ENCODE data around the gene P2RY8.
A peak's percentile ranks its signal among the peaks of the same experiment; 100 is the strongest.

The P2RY8 gene

GRCh38 chrX:1442016-1442665, 94.8 kb downstream of the P2RY8 start:
- DNase-seq = no peak

GRCh38 chrX:1440506-1440905, 96.5 kb downstream of the P2RY8 start:
- no peak for DNase-seq

- peak; percentile 13 for DNase-seq
Measured at GRCh38 chrX:1435241-1435895, 101.6 kb downstream of the P2RY8 start.

- no peak for DNase-seq
Measured at GRCh38 chrX:1434871-1435240, 102.1 kb downstream of the P2RY8 start.

GRCh38 chrX:1433646-1434357, 103.2 kb downstream of the P2RY8 start:
- no peak for DNase-seq

- DNase-seq = no peak
Measured at GRCh38 chrX:1430451-1430850, 106.5 kb downstream of the P2RY8 start.

GRCh38 chrX:1427756-1428155, 109.2 kb downstream of the P2RY8 start:
- DNase-seq = peak; percentile 14

- DNase-seq = peak; percentile 6
Measured at GRCh38 chrX:1426321-1426720, 110.7 kb downstream of the P2RY8 start.

GRCh38 chrX:1425381-1425780, 111.6 kb downstream of the P2RY8 start:
- DNase-seq = peak; percentile 3

GRCh38 chrX:1424147-1424851, 112.7 kb downstream of the P2RY8 start:
- no peak for DNase-seq

- DNase-seq = no peak
Measured at GRCh38 chrX:1423215-1423614, 113.8 kb downstream of the P2RY8 start.

- no peak for DNase-seq
Measured at GRCh38 chrX:1422135-1422465, 114.9 kb downstream of the P2RY8 start.

- DNase-seq = no peak
Measured at GRCh38 chrX:1421433-1422134, 115.4 kb downstream of the P2RY8 start.

- peak; percentile 5 for DNase-seq
Measured at GRCh38 chrX:1420371-1420770, 116.6 kb downstream of the P2RY8 start.

- peak; percentile 12 for DNase-seq
Measured at GRCh38 chrX:1419545-1420355, 117.2 kb downstream of the P2RY8 start.

GRCh38 chrX:1418901-1419544, 118.0 kb downstream of the P2RY8 start:
- peak; percentile 15 for DNase-seq

GRCh38 chrX:1417921-1418771, 118.8 kb downstream of the P2RY8 start:
- DNase-seq = peak; percentile 11

- DNase-seq = peak; percentile 1
Measured at GRCh38 chrX:1416965-1417760, 119.8 kb downstream of the P2RY8 start.

GRCh38 chrX:1416327-1416784, 120.6 kb downstream of the P2RY8 start:
- no peak for DNase-seq

All from activated T-cell treated with anti-CD3 and anti-CD28 coated beads, Interleukin-2, amount 50 U/mL, for 1 hour (primary cell).